Brain pericyte (primary cell): Measurements from ENCODE around the gene ARAP2.
"Not testable (repeated sequence)": the region's sequence is repeated elsewhere in the genome, so short reads cannot be mapped to it uniquely, and the experiment has no call there.

Source experiments
- DNase-seq: peaks from one replicate; pipeline ENCODE4 v3.0.0-alpha.2; 2012; ENCODE audit warnings: low read depth, low spot score

ARAP2 gene

DNA sequence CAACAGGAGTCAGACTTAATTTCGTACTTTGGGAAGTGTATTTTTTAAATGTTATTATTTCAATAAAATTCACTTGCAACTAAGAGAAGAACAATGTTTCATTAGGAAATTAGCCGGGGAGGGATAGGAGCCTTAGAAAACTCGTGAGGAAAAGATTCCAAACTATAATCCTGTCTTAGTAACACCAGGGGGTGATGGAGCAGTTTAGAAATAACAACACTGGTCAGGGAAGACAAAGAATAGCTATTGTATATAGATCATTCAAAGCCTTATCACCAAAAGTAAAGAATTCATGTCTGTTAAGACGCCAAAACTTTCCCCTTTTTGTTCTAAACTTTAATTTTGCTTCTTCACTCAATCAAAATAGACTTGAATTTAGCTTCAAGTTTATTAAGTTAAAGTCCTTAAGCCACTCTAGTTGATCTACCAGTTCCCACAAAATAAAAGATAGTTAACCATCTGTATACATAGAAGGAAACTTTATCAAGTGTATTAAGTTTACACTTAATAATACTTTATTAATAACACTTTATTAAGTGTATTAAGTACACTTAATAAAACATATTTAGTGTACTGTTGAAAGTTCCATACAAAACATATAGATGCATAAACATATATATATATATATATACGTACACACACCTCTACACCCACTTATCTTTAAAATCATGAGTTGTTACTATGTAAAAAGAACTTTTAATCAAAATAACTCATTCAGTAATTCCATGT lies 60.5 kb downstream of the ARAP2 start:
- no peak for DNase-seq

DNA sequence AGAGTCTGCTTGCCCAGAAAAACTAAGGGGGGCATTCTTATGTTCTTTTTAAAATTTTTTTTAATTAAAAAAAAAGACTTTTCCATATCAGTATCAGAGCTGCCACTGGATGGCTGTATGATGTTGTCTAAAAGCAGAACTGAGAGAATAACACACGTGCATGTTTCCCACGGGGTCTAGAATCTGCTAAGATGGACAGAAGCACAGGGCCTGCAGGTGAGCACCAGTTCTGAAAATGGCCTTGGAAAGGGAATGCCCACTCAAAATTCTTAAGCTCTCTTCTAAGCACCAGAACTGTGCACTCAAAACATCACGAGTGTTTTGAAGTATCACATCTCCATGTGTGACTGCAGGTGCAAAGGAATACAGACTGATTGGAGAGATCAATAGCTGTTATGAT lies 61.1 kb downstream of the ARAP2 start:
- no peak for DNase-seq

DNA sequence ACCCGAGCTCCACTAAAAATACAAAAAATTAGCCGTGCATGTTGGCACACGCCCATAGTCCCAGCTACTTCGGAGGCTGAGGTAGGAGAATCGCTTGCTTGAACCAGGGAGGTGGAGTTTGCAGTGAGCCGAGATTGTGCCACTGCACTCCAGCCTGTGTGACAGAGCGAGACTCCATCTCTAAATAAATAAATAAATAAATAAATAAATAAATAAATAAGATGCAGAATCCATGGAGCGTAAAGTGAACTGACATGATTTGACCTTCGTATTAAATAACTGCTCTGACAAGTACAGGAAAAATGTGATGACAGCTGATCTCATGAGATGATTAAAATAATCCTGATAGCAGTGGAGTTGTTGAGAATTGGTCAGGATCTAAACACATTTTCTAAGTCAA lies 62.0 kb downstream of the ARAP2 start:
- not testable (repeated sequence) for DNase-seq

DNA sequence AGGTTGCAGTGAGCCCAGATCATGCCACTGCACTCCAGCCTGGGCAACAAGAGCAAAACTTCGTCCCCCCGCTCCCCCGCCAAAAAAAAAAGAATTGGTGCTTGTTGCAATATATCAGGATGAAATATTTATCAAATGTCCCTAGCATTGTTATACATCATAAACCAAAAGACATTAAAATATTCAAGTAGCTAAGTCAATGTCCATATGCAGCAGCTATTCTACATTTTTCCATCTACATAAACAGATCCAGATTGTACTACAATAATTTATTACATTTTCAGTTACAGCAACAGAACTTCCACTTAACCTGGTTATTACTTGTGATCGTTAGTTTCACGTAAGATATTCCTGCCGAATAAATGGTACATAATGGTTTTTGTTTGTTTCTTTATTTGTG lies 64.1 kb downstream of the ARAP2 start:
- DNase-seq, result no peak

DNA sequence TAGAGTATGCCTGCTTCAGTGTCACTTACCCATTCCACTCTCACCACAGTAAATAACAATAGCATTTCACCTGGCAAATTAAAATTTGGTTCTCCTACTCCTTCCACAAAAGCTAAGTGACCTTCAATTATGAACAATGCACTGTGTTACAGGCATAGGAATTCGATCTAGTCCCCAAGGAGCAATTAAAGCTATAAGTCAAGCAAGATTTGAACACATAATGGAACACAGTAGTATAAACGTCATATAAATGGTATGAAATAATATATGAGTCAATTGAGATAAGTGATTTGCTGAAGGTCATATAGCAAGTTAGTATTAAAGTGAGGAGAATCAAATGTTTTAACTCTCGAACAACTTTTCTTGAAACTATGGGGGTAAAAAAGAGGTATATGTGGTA lies 65.8 kb downstream of the ARAP2 start:
- DNase-seq, result no peak

DNA sequence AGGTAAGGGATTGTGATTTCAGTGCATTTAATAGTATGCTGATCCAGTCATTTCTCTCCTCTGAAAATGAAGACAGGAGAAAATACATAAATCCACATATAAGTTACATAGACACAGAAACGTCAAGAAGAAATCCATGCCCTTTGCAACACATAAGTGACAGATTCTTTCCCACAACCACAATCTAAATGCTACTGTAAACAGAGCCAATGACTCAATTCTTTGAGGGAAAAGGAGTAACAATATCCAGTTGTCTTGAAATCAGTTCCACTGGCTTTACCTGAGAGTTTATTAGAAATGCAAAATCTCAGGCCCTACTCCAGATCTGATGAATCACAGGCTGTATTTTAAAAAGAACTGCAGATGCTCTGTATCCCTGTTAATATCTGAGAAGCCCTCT lies 66.4 kb downstream of the ARAP2 start:
- no peak for DNase-seq

DNA sequence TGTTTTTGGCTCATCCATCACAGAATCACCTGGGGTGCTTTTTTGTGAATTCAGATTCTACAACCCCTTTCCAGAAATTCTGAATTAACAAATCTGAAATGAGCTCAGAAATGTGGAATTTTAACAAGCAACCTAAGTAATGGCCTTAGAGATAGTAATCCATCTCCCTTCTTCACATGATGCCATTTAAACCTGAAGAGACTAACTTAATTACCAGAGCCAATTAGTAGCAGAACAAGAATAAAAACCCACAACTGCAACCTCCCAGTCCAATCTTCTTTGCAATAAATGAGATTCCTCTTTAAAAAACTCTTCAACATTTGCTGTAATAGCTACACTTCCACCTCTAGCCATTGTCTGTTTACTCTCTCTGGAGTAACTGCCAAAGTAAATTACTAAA lies 69.7 kb downstream of the ARAP2 start:
- DNase-seq, result no peak

DNA sequence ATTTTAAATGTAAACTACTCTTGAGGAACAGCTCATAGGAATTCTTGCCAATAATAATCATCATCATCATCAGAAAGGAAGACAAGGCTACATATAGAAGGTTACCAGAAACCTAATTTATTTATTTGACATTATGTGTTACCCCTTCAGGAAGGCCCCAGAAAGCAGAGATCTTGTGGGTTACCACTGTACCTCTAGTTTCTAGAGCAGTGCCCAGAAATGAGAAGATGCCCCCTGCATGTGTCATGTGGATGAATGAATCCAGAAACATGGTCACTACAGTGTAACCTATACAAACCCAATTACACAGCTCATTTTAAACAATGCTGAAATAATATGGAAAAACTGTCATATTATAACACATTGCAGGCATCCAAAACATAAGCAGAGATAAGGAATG lies 70.4 kb downstream of the ARAP2 start:
- no peak for DNase-seq

DNA sequence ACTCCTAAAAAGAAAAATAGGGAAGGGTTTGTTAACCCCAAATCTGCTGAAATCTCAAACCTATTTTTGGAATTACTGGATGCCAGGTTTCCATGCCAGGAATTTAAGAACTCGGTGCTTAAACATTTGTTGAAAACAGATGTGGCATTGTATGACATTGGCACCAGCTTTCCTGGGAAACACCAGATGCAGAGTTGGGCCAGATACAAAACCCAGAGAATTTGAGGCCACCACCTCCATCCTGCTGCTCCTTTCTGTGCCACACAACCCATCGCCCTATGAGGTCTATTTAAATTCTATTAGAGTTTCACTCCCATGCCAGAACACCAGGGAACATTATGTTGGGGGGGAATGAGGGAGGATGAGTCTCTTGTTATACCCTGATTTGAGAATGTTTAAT lies 71.7 kb downstream of the ARAP2 start:
- no peak for DNase-seq

DNA sequence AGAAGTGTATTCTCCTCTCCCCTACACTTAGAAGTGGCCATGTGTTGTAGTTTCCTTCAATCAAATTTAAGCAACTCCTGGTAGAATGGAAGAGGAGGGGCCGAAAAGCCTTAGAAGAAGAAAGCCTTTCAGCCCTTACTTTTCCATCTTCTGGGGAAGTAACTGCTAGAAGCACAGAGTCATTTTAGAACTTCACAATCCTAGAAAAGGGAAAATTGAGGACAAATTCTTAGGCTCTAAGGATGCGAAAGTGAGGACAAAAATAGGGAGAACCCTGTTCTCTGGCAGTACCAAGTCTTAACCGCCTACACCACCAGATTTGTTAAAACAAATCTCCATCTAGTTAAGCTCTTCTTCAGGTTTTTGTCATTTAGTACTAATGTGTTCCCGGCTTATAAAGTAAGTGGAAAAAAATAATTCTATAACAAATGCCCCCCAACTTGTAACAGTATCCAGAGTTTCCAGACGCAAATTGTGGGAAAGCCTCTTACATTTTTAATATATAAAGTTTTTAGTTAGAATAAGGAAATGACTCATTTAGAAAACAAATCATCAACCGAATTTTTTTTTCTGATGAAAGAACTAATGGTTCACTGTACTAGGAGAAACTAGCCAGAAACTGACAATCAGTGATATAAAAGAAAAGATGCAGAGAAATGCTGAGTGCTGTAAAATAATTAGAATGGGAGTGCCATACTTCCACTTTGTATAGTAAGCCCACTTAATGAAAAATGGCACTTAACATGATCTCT lies 76.0 kb downstream of the ARAP2 start:
- no peak for DNase-seq

DNA sequence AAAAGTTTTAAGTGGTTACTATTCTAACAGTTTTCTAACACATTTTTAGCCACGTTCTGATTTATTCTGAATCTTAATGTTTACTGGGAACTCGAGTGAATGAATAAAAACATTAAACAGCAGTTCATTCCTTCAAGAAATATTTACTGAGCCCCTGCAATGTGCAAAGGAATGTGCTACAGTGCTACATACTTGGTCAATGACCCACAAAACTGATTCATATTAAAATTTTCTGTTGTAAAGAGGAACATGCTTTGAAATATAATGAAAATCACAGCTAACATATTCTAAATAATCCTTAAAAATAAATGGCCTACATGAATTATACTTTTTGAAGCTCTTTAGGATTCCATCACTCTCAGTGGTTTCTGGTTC lies 78.7 kb downstream of the ARAP2 start:
- DNase-seq, result no peak

DNA sequence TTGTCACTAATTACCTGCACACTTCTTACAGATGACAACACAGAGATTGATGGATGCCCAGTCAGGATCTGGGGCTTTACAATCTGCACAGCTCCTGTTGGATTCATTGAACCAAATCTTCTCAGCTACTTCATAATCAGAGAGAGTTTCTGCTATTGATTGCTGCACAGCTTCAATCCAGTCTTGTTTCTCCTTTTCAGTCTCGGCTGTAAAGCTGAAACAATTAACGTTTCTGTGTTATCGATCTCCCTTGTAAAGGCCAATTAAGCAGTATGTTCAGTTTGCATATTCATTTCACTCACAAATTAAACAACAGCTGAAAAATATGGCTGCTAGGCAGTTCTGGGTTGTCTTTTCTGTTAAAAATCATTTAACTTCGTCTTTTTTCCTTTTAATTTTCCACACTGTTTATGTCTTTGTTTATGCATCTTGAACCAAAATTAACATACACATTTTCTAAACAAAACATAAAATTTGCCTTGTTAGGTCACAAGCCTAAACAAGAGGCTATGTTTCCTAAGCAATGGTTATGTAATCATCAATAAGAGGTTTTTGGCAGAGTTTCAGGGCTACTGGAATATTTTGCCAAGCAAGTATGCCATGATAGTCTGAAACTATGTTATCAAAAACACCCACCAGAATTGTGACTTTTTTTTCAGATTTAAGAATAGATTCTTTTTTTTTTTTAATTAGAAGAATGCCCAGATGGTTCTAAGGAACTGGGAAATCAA lies 79.2 kb downstream of the ARAP2 start:
- no peak for DNase-seq

DNA sequence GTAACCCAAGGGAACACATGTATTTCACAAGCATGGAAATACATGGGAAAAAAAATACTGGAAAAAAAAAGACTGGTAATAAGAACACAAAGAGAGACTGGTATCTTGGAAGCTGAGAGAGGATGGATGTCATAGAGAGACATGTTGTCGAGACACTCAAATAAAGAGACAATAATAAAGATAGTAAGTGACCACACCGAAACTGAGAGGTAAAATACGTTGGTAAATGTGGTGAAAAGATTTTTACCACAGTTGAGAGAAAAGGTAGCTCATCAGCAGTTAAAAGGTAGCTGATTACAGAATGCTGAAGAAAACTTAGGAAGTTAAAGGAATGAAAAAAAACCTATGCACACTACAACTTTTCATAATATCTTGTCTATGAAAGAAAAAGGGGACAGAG lies 81.1 kb downstream of the ARAP2 start:
- DNase-seq, result no peak

DNA sequence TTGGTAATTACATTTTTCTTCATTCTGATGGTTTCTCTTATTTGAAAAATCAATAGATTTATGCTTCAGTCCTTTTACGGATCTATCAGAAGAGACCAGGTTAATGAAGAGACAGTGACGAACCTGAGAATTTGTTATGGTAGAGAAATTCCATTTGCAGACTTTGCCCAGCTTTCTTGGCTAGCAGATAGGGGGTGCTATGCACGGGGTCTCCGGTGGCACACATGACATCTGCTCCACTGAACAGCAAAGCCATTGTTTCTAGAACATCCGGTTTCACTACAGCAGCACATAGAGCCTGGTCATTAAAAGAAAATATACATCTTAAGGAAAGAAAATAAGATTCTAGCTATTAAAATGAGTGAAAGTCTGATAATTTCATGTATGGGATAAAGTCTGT lies 85.1 kb downstream of the ARAP2 start:
- no peak for DNase-seq

DNA sequence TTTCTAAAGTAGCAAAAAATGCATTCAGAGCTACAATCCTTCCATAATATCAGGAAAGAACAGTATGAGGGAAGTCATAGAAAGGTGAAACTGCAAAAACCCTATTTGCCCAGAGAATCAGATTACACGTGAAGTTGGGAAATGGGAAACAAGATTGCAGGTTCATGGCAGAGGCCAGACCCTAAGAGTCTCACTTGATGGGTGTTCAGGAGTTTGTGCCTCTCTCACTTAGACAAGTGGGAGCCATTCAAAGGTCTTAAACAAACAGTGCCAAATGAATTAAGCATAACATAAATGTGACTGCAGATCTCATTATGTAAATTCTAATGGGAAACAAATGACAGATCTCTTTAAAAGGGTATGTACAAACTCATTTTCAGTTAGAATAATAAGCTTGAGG lies 91.6 kb downstream of the ARAP2 start:
- DNase-seq, result no peak

DNA sequence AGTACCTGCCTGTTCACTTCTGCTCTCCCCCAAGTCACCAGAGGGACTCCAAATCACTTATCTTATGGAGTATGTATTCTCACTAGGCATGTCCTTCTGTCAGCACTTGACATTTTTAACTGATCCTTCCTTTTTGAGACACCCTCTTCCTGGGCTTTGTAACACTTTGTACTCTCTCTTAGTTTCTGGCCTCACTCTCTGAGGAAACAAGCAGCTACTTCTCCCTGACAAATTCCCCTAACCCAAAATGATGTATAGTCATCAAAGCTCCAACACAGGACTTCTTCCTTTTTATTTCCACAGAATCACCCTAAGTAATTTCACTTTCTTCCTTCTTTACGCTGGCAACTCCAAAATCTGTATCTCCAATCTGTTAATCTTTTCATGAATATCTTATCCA lies 101.8 kb downstream of the ARAP2 start:
- DNase-seq, result no peak

DNA sequence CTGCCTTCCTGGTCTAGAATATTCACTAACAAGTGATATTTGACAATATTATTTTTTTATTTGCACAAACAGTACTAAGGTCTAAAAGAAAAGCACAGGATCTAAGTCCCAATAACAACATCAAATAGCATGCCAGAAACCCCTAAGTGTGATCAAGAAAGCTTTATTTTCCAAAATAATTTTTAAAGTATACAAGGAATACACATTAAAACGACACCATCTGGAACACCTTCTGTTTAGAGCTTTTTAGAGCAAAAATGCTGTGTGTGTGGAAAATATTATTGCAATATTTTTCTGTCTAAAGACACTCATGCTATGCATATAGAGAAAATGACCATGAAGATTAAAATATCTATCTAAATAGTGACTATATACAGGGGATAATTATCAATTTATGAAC lies 103.1 kb downstream of the ARAP2 start:
- DNase-seq, result no peak

DNA sequence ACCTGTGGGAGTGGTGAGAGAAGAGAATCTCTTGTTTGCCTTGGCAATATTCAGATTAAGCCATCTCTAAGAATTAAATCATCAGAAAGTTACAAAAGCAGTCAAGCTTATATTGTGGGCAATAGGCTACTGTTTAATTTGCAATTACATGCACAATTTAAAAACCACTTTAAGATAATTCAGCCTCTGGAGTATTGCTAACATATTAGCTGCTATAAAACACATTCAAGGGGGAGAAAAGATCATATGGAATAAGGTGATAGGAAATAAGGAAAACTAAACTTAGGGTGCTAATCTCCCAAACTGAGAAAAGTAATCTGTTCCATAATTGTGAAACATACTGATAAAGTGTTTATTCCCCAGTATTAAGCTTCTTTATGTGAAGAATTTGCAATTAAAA lies 103.9 kb downstream of the ARAP2 start:
- no peak for DNase-seq

DNA sequence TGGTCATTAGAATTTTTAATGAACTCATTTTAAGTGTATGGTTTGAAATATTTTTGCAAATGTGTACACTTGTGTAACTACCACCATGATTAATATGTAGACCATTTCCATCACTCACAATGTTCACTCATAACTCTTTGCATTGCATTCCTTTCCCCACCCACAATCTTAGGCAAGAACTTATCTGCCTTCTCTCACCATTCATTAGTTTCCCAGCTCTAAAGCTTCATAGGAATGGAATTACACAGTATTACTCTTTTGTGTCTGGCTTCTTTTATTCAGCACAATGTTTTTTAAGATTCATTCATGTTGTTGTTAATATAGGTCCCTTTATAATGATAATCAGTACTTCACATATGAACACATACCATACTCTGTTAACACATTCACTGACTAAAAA lies 106.1 kb downstream of the ARAP2 start:
- no peak for DNase-seq

DNA sequence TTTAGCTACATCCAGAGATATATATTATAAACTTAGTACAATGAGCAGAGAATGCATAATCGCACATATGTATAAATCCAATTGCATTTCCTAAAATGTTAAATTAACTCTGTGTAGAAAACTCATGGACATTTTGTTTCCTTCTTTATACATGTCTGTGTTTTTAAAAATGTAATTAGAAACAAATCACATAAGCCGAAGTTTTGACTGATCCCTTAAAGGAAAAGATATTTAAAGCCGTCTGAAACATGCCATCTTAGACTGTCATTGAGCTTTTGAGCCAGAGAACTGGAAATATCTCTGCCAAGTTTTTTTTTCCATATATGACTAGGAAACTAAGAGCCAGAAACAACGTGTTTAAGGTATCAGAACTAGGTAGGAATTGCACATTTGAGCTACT lies 107.0 kb downstream of the ARAP2 start:
- DNase-seq, result no peak

DNA sequence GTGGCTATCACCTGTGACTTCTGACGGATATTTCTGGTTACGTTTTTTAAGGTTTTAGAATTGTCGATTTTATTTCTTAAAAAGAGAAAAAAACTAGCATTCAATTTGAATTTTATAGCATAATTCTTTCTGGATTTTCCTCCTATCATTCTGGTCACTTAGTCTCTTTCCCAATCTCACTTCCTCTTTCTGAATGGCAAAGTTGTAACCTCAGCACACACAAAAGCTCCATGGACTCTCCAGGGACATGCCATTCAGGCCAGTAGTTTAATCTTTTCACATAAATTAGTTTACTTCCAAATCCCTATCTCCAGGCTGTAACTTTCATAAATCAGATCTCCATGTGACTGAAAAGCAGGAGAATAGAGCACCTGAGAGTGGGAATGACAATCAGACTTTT lies 110.7 kb downstream of the ARAP2 start:
- DNase-seq, result no peak

DNA sequence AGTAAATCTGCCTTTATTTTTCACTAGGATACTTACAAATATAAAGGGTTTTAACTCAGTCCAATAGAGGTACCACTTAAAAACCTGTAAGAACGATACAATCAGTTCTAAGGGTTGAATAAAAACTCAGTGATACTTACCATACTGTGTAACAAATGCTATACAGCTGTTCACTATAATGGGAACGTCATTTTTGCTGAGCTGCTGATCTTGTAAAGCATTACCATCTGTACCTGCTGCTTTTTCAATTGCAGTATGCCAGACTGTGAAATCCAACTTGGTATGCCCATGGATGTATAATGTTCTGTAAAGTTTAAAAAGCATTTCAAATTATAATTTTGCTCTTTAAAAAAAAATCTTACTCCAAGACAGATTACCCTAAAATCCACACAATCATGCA lies 111.2 kb downstream of the ARAP2 start:
- DNase-seq, result no peak

DNA sequence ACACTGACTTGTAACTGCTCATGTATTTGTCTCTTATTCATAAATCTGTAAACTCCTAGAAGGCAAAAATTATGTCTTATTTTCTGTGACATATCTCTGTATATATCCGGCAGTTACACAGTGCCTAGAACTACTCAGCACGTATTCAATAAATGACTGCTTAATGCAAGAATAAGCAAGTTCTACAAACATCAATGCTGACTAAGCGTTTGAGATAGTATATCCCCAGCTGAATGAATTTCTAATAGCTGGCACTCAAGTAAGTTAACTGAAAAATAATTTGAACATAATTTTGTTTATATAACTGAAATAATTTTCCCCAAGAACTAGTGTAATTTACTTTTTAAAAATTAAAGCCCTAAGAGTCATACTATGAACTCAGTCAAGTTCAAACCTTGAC lies 113.7 kb downstream of the ARAP2 start:
- no peak for DNase-seq
